Epithelial cell of proximal tubule (primary cell): ENCODE results near the gene HOXA3. TPM values are rescaled to one million over a fixed set of nuclear protein-coding genes. Genes with fewer than 3 reads are reported as not detected.
A peak's percentile ranks its signal among the peaks of the same experiment; 100 is the strongest.

Source experiments
- DNase-seq: peaks from one replicate; pipeline ENCODE4 v3.0.0-alpha.2; 2011; ENCODE audit warnings: low read depth
- H3K4me3 ChIP-seq: 2 replicates; pipeline ENCODE4 v1.5.1; 2011; ENCODE audit warnings: low read depth, mild to moderate bottlenecking, low read length
- total RNA-seq: library from RNA; depleted of rRNA; stranded (reverse); fragments of >200 nt; gene quantifications from 2 replicates; pipeline ENCODE4 v1.2.3, GENCODE V29; 2015
- TF ChIP-seq, protein P1 (sequence below): conservative IDR thresholded peaks from 2 replicates; pipeline ENCODE4 v1.5.1; 2012; ENCODE audit warnings: low read depth, mild to moderate bottlenecking, low read length

The HOXA3 gene
- total RNA-seq, 1 donor from 2014 or later: 33.2 TPM

GRCh38 chr7:27131390-27131819, 21.0 kb downstream of the HOXA3 start:
- TF ChIP-seq, protein P1, sequence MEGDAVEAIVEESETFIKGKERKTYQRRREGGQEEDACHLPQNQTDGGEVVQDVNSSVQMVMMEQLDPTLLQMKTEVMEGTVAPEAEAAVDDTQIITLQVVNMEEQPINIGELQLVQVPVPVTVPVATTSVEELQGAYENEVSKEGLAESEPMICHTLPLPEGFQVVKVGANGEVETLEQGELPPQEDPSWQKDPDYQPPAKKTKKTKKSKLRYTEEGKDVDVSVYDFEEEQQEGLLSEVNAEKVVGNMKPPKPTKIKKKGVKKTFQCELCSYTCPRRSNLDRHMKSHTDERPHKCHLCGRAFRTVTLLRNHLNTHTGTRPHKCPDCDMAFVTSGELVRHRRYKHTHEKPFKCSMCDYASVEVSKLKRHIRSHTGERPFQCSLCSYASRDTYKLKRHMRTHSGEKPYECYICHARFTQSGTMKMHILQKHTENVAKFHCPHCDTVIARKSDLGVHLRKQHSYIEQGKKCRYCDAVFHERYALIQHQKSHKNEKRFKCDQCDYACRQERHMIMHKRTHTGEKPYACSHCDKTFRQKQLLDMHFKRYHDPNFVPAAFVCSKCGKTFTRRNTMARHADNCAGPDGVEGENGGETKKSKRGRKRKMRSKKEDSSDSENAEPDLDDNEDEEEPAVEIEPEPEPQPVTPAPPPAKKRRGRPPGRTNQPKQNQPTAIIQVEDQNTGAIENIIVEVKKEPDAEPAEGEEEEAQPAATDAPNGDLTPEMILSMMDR: no peak
- DNase-seq: no peak
- H3K4me3 ChIP-seq: peak overlapping the region; percentile 72

DNA sequence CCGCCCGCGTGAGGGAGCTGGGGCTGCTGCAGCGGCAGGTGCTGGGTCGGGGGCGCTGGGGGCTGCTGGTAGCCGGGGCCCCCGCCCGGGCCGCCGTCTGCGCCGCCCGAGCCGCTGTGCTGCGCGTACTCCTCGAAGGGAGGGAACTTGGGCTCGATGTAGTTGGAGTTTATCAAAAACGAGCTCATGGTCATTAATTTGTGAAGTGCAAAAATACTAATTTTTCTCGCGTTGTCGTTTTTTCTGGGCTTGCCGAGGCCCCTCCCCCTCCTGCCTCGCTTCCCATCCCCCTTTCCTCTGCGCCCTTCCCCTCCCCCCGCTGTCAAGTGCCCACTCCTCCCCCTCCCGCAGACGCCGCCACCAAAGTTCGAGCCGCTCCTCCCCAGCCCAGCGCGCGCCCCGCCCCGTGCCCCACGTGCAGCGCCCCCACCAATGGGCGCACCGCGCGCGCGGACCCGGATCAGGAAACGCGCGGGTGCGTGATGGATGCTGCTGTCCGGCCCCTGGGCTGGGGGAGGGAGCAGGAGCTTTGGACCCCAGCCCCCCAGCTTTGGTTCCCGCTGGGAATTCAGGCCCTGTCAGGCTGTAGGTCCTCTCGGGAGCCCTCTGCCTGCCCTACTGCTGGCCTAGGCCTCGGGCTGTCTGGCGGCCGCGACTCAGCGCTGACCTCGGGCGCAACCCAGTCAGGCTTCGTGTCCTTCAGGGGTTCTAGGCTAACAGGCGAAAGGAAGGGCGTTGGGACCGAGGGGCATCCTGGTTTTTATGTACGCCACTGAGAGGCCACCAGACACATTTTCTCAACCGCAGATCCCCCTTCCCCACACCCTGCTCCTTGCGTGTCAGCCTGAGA, 21.6 kb downstream of the HOXA3 start, which contains the start of gene HOXA4:
Gene HOXA4, minus strand, starts transcription at position 218 of the 850 bp plus-strand sequence. Its CDS starts 24 bp downstream, at position 194.
- DNase-seq: no peak
- peak within 1 kb of the TSS; percentile 72 for H3K4me3 ChIP-seq
- TF ChIP-seq, protein P1: no peak

- peak overlapping the region; percentile 72 for H3K4me3 ChIP-seq
- TF ChIP-seq, protein P1: peak; percentile 41
- DNase-seq: no peak
Measured at GRCh38 chr7:27129729-27130539, 22.4 kb downstream of the HOXA3 start.

- TF ChIP-seq, protein P1: no peak
- DNase-seq: no peak
- peak overlapping the region; percentile 72 for H3K4me3 ChIP-seq
Measured at GRCh38 chr7:27128776-27129728, 23.3 kb downstream of the HOXA3 start.

DNA sequence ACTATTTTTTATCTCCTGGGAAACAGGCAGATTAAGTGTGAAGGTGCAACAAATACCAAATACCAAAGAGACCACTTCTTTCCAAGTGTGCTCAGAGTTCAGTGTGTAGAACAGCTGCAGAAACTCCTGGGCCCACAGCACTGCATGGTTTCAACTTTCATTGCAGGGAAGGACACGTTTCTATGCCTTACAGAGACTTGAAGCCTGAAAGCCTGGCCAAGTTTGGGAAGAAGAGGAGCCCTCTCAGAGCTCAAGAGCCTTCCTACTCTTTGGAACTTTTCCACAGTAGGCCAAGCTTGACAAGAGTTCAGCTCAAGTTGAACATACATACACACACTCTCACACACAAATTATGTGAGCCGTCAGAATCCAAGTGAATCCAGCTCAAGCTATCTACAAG, 24.3 kb downstream of the HOXA3 start:
- TF ChIP-seq, protein P1: no peak
- DNase-seq: no peak
- H3K4me3 ChIP-seq: no peak overlapping the region
